Activated CD8-positive, alpha-beta memory T cell treated with anti-CD3 and anti-CD28 coated beads for 24 hours (primary cell): ENCODE results near the gene PEX1.
"Not testable (repeated sequence)": the region's sequence is repeated elsewhere in the genome, so short reads cannot be mapped to it uniquely, and the experiment has no call there.

Experiments
- DNase-seq: peaks from one replicate; pipeline ENCODE4 v3.0.0-alpha.2; 2020

PEX1 gene

DNA sequence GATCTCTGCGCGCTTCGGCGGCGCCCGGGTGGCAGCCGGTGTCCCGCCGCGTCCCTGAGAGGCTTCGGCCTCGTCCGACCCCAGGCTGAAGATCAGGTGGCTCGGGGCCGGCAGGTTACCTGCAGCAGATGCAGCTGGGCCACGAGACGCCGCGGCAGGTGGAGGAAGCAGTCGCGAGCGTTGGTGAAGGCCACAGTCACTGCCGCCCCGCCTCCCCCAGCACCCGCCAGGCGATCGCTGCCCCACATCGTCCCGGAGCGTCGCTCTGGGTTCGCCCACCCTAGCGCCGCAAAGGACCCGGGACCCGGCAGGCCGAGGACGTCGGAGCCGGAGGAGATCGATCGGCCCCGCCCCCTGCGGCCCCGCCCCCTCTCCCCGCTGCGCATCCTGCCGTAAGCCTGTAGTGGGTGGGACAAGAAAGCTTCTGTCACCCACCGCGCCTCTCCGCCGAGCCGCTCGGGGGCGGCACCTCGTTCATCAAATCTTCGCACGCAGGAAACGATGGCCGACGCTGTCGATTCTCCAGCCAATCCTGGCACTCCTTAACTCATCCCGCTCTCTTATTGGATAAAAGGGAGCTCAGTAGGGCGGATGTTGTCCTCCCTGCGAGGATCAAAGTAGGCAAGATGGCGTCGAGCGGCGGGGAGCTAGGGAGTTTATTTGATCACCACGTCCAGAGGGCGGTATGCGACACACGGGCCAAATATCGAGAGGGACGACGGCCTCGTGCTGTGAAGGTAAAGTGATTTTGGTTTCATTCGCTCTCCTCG, at the start of gene PEX1, which contains the start of gene RBM48:
Gene PEX1, minus strand, starts transcription at position 333 of the 770 bp plus-strand sequence. Its CDS starts 85 bp downstream, at position 248.
Gene RBM48, plus strand, starts transcription at position 608 of the 770 bp plus-strand sequence. Its CDS starts 19 bp downstream, at position 627.
- peak; percentile 94 for DNase-seq

DNA sequence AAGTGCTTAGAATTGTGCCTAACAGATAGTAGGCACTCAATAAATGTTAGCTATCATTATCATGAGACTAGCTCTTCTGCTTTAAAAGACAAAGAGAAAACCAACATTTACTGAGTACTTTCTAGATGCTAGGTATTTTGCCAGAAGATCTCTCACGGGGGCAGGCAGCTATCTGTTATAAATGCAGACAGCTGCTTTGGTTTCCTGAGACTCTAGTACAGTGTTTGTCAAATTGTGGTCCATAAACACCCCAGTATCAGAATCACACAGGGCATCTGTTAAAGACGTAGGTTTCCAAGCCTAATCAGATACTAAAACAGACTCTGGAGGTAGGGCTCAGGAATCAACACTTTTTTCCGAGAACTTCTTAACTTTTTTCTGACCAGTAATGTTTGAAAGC, 48.0 kb upstream of the PEX1 start:
- no peak for DNase-seq

DNA sequence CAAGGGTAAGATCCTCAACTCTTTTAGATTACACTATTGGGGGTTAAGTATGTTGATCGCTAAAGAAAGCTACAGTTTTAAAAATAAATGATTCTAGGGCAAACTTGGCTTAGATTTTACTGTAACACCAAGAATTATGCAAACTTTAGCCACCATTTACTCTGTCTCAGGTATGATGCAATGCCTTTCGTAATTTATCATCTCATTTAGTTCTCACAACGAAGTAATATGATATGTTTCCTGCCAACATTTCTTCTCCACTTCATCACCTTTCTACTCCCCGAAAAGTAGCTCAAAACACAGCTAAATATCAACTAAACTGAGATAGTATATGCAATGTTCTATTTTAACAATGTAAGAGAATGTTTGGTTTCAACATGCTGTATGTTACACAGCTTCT, 40.8 kb upstream of the PEX1 start:
- no peak for DNase-seq

DNA sequence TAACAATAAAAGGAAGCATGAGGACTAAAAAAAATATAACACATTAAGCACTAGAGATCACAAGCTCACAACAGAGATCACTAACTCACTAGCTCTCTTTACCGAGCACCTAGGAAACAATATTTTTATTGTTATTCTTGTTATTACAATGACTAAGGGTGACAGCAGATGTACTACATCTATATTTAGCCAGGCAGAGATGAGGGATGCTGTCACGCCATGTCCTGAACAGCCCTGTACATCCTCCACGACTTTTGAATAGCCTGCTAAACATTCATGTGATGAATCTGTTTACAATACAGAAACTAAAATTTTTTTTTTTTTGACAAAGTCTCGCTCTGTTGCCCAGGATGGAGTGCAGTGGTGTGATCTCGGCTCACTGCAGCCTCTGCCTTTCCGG, 39.1 kb upstream of the PEX1 start:
- no peak for DNase-seq

DNA sequence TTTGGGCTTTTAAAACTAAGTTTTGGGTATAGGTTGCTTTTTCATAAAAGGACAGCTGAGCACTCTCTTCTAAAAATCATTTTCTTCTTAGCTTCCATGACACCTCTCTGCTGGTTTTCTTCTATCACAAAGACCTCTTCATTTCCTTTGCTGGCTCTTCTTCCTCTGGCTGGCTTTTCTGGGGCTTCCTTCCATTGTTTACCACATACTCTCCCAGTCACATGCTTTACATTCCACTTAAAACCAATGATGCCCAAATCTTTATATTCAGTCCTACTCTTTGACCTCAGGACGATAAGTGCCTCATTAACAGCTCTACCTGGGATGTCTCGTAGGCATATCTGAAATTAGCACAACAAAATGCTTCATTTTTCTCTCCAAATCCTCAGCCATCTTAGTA, 35.0 kb upstream of the PEX1 start:
- no peak for DNase-seq

DNA sequence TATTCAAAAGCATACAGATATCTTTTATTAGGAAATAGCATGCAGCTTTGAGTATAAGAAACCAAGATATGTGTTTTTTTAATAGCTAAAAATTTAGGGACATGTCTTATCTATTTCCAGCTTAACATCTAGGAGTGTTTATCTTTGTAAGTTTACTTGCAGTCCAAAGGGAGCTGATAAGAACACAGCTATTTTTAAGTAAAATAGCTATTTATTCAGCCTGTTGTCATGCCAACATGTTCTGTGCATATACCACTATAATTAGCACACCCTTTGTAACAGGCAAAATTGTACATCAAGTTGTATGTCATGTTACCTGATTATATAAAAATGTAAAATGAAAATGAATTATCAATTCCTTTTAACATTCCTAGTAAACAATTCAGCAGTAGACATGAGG, 32.3 kb upstream of the PEX1 start:
- no peak for DNase-seq

DNA sequence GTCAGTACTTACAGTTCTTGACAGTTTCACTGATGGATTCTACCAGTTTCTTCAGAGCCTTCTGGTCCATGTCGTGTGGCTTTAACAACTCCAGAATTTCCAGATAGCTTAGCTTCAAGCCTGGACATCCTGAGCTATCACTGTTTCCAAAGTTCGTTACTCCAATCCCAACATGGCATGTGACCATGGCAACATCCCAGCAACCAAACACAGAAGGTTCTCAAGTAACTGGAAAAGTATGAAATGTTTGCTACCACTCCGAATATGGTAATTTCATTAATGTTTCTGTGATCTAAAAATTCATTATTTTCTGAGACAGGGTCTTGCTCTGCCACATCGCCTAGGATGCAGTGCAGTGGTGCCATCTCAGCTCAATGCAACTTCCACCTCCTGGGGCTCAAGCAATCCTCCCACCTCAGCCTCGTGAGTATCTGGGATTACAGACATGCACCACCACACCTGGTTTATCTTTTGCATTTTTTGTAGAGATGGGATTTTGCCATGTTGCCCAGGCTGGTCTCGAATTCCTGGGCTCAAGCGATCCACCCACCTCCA, 29.6 kb upstream of the PEX1 start:
- DNase-seq: no peak

DNA sequence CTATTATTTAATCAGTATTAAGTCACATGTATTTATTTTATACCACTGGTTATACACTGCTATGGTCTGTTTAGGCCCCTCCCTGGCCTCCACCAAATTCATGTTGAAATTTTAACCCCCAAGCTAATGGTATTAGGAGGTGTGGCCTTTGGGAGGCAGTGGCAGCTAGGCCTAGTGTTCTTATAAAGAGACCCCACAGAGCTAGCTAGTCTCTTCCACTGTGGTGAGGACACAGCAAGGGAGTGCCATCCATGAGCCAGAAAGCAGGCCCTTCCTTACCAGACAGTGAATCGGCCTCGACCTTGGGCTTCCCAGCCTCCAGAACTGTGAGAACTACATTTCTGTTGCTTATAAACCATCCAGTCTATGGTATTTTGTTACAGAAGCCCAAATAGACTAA, 28.9 kb upstream of the PEX1 start:
- no peak for DNase-seq

DNA sequence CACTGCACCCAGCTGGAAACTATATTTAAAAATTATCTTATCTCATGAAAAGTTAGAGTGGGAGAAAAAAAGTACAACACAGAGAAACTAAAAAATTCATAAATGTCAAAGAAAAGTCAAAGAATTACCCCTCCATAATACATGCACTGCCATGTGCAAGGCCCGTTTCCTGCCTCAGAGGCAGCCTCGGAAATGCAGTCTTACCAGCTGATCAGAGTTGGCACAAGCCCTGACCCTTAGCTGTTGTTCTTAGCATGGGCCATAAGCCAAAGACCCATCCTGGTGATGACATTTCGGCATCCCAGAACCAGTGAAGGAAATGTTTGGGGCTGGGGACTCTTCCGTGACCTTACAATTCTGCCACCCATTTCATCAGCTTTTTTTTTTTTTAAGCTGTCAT, 21.9 kb upstream of the PEX1 start:
- DNase-seq: no peak

DNA sequence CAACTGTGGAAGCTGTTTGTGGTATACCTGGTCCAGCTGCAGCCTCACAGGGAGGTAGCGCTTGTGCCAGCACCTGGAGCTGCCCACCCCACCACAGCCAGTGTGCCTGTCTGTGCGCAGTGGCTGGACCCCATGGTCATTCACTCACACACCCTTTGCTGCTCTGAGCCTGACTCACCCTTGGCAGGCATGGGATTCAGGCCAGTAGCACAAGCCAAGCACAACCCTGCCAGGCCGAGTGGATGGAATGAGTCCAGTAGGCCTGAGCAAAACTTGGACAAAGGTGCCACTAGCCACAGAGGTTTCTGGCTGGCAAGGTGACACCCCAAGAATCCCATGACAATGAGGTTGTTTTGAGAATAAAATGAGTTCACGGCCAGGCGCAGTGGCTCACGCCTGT, 19.3 kb upstream of the PEX1 start:
- no peak for DNase-seq

DNA sequence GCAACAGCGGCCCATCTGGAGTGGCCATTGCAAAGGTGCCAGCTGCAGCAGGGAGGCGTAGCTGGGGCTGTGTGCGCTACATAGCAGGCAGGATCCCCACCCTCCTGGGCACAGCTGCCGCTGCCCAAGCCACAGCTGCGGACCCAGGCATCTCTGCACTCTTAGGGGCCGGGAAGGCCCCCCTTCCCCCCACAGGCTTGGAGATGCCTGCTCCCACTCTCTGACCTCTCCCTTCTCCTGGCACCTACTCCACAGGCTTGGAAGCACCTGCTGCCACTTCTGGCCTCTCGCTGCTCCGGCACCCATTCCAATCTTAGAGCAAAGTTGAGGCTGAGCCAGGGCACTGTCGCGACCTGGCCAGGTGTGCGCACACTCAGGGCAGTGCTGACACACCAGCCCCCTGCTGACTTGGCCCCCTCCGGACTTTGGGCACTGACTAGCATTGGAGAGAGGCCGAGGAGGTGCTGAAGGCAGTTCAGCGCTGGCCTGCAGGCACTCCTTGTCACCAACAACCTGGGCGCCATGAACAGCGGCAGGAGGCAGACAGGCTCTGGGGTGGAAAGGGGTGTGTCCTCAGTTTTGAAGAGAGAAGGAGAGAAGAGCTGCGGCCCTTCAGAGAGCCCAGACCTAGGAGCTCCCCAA, 18.7 kb upstream of the PEX1 start:
- DNase-seq: no peak

DNA sequence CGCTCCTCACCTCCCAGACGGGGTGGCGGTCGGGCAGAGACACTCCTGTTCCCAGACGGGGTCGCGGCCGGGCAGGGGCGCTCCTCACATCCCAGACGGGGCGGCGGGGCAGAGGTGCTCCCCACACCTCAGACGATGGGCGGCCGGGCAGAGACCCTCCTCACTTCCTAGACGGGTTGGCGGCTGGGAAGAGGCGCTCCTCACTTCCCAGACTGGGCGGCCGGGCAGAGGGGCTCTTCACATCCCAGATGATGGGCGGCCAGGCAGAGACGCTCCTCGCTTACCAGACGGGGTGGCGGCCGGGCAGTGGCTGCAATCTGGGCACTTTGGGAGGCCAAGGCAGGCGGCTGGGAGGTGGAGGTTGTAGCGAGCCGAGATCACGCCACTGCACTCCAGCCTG, 16.8 kb upstream of the PEX1 start:
- not testable (repeated sequence) for DNase-seq

DNA sequence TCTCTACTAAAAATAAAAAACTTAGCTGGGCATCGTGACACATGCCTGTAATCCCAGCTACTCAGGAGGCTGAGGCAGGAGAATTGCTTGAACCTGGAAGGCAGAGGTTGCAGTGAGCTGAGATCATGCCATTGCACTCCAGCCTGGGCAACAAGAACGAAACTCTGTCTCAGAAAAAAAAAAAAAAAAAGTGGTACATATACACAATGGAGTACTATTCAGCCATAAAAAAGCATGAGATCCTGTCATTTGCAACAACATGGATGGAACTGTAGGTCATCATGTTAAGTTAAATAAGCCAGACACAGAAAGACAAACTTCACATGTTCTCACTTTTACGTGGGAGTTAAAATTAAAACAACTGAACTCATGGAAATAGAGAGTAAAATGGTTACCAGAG, 15.2 kb upstream of the PEX1 start:
- not testable (repeated sequence) for DNase-seq

DNA sequence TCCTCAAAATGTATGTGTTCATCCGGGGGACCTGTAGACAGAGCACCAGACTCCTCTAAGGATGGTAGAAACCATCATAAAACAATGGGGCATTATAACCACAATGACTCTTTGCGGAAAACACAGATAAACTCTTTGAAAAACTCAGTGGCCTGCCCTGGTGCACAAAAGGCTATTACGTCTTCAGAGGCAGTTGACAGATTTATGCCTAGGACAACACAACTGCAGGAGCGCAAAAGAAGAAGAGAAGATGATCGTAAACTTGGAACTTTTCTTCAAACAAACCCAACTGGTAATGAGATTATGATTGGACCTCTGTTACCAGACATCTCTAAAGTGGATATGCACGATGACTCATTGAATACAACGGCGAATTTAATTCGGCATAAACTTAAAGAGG, 6.3 kb upstream of the PEX1 start:
- DNase-seq: no peak

DNA sequence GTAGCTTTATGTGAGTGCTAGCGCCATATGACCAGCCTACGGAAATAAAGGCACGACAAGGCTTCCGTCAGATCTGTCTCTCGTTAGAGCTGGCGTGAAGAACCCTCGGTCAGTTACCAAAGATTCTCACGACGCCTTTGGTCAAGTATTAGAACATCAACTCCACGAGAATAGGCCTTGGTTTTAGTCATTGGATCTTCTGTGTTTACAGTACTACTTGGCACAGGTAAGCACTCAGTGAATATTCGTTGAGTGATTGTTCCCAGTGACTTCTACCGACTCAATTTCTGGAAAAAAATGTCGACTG, 591 bp upstream of the PEX1 start:
- DNase-seq: no peak

DNA sequence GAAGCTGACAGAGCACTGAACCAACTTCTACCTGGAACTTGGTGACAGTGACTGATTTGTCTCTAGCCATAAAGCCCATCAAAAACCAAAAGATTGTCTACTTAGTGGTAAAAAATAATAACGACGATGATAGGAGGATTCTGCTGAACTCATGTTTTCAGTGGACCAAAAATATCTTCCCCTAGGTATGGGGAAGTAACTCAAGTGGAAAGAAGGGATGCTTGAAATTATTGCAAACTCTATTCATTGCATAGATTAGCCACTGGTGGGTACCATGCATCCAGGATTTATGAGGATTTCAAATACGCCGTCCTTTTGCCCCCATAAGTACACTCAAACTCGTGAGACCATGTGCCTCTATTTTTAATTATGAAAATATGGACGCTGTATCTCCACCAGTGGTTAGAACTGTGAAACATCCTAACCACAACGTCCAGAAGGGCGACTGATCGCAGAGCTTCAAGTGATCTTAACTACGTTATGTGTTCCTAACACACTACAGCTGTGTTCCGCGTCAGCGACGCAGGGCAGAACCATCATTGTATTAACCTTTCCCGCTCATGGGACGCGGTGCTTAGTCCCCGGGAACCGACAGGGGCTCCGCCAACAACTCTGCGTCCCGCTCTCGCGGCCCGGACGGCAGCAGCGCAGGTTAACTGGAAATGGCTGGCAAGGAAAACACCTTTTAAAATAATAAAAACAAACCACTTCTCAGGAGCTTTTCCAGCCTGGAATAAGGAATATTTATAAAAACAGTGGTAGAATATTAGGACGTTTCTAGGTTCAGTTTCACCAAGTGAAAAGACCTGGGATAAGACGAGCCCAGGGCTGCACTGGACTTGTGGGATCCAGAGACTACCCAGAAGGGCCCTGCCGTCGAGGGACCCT, 776 bp downstream of the PEX1 start:
- peak; percentile 76 for DNase-seq

DNA sequence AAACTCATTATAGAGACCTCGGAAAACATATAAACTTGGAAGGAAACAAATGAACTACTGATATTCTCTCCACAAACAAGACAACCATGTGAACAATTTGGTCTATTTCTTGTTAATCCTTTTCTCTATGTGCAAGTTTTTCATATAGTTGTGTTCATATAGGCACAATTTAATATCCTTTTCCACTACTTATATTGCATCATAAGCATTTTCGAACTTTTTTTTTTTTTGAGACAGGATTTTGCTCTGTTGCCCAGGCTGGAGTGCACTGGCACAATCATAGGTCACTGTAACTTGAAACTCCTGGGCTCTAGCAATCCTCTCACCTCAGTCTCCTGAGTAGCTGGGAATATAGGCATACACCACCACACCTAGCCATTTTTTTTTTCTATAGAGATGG, 5.2 kb downstream of the PEX1 start:
- no peak for DNase-seq

DNA sequence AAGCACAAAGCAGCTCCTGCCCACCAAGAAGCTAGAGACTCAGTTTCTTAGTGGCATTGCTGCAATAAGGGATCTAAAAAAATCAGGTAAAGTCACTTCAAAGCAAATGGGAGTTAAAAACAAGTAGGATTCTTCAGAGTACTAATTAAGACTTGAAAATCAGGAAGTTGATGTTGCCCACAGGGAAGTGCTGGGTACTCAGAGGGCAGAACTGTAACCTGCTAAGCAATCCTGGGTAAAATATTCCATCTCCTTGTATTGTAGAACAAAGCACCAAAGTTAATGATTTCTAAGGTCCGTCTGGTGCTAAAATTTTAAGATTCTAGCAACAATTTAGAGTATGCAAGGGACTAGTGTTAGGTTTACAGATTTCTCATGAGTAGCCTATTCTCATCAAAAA, 8.3 kb downstream of the PEX1 start:
- DNase-seq: no peak

DNA sequence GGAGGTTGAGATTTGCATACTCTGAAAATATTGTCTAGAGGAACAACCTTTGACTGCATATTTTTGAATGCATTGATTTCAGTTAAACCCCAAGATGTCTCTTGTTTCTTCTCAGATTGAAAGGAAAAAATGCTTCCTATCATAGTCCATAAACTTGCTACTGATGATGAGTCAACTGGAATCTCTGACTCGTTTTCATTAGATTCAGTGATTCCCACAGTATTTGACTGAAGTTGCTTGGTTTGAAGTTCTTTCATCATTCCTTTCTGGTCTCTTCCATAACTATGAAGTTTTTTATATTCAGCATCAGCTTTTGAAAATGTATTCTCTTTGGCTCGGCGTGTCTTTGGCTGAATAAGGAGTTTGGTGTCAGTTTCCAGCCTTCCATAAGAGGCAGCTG, 10.7 kb downstream of the PEX1 start:
- no peak for DNase-seq

DNA sequence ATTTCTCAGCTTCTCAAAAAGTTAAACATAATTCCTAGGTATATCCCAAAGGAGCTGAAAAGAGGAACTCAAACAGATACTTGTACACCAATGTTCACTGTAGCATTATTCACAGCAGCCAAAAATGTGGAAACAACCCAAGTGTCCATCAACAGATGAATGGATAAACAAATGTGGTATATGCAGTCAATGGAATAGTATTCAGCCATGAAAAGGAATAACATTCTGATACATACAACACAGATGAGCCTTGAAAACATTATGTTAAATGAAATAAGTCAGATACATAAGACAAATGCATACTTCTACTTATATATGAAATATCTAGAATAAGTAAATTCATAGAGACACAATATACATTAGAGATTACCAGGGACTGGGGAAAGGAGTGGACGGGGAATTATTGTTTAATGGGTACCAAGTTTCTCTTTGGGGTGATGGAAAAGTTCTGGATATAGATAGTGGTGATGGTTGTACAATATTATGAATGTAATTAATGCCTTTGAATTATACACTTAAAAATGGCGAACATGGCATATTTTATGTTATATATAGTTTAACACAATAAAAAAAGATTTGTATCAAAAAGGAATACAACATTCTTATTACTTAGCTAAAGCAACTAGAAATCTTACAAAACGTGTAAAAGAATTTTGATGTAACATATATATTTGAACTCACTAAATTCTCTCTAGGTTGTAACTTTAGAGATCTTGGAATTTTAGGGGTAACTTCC, 15.0 kb downstream of the PEX1 start:
- no peak for DNase-seq

DNA sequence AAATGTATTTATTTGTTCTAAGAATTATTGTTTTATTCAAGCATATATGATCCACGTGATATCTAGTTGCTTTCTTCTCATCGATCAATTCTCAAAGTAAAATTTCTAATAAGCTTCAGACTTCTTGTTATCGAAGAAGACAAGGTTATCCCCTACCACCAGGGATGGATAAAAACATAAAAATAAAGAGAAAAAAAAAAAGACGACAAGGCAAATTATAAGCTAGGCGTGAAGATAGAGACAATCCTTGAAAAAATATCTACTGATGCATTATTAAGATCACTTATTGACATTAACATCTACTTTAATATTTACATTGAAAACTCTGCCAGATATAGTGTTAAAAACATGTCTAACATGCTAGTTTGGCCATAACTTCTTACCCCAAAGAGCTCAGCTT, 19.4 kb downstream of the PEX1 start:
- no peak for DNase-seq

DNA sequence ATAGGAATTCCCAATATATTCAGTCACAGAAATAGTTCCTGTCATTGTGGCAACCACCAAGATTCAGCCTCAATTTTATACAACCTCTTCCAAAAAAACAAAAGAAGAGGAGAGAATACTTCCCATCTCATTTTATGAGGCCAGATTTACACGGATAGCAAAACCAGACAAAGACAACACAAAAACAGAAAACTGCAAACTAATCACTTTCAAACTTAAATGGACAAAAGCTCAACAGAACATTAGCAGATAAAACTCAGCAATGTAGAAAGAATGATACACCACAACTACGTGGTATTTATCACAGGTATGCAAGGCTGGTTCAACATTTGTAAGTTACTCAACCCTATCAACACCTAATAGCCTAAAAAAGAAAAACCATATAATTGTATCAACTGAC, 22.0 kb downstream of the PEX1 start:
- no peak for DNase-seq

DNA sequence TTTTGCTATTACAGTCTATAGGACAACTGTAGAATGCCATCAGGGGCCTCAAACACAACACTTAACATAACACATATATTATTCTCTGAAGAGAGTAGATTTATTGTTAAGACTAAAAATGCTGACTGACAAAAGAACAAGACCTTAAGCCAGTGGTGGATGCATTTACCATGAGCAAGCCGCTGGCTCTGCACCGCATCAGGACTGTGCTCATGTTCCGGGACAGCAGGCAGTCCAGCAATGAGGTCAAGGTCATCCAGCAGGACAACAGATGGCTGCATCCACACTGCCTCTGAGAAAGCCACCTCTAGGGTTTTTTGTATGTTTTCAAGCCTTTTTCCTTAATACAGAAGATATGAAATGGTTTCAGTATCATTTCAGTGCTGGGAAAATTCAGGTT, 23.8 kb downstream of the PEX1 start:
- no peak for DNase-seq
